GM20000 (cell line): ENCODE measurements around the gene HADHA.
"Not testable (repeated sequence)": the region's sequence is repeated elsewhere in the genome, so short reads cannot be mapped to it uniquely, and the experiment has no call there.

Experiments used
- DNase-seq: peaks from one replicate; pipeline ENCODE4 v3.0.0; 2012; ENCODE audit warnings: low spot score
- CTCF ChIP-seq: IDR thresholded peaks from 2 replicates; pipeline ENCODE4 v1.5.1; 2012; ENCODE audit warnings: mild to moderate bottlenecking, control low read depth; ENCODE audit errors: extremely low read depth, missing control alignments

The HADHA gene

DNA sequence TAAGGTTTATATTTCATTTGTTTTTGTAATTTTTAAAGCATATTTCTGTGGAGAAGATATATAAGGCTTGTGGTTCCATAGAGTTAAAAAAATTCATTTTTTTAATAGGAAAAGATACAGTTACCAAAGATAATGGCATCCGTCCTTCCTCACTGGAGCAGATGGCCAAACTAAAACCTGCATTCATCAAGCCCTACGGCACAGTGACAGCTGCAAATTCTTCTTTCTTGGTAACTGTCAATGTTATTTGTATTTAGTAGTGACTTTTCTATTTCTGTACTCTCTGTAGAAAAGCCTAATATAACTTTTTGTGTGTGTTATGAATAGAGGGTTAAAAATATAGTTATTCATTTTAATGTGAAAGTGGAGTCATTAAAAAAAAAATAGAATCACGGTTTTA lies 35.5 kb upstream of the HADHA start:
- TF ChIP-seq CTCF: no peak
- DNase-seq: no peak

DNA sequence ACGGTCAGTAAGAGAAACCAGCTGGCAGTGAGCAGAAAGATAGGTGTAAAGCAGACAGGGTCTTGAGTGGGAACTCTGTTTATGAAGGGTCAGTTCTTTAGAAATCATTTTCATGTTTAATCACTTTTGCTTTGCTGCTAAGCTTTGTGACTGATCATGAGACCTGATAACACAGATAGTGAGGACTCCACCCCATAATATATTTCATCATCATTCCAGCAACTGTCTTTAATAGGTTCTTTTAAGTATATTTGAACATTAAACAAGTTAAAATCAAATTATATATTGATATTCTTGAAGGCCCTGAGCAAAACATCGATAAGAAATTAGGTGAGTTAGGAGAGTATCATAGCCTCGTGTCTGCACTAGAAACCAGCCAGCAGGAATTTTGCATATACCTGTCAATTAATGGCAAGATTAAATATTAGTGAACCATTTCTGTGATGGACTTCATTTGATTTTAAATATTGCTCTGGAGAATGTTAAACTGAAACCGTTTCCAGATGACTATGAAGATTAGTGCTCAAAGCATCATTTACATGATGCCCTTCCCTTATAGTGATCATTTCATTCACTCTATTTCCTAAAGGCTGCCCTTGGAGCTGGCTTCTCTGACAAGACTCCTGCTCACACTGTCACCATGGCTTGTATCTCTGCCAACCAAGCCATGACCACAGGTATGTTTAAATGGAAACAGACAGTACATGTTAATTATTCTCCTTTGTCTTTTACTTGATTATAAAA lies 32.2 kb upstream of the HADHA start:
- no peak for DNase-seq
- TF ChIP-seq CTCF: no peak

DNA sequence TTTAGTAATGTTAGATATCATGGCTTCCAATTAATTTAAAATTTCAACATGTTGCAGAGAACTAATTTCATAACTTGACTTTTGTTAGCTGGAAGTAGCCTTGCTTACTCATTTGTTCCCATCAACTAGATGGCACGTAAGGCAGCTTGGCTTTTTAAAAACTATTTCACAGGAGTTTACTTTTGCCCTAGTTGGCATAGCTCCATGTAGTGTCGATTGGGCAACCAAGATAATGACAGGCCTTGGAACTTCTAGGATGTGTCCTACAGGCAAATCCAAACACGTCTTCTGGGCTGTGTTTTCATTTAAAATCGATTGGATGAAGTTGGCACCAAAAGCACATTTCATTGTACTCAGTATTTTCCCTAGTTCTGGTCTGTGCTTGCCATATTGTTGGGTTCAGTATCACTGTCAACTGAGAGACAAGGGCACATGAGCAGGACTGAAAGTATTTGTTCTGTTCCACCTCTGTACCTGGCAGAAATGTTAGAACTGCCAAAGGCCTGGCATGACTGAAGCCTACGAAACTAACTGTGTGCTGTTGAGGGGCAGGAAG lies 29.7 kb upstream of the HADHA start:
- no peak for DNase-seq
- no peak for TF ChIP-seq CTCF

DNA sequence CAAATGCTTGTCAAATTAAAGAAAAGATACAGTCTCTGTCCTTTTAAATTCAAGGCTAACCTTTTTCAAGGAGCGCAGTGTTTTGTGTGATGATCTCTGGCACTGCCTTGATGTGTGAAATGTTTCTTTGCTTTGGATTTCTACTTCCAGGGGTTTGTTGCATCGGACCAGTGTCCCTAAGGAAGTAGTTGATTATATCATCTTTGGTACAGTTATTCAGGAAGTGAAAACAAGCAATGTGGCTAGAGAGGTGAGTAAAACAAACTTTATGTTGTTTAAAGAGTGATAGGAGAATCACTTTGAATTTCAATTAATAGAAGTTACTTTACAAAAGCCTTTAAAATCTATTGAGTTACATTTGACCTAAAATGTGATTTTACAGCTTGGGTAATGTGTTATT lies 29.1 kb upstream of the HADHA start:
- no peak for DNase-seq
- no peak for TF ChIP-seq CTCF

- peak; percentile 18 for DNase-seq
- no peak for TF ChIP-seq CTCF
These were observed 25.9 kb upstream of the HADHA start for GRCh38 chr2:26270373-26270772.

DNA sequence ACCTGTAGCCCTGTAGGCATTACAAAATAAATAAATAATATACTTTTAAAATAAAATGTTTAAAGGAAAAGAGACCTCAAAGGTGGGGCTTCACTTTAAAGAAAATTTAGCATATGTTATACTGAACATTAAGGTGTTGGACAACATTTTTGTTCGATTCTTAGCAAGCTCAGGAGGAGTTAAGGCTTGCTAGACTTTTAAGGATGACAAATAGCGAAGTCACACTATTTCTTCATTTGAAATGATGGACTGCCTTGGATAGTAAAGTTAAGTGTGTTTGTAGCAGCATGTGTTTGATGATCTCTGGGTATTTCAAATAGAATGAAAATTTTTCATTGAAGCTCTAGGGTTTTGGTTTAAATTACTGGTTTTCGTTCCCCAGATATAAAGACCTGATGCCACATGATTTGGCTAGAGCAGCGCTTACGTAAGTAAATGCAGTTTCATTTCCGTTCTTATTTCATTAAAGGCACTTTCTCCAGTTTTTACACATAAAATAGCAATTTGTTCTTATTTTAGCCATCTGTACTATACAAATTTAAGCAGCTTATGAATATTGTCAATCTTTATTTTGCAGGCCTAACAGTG lies 25.2 kb upstream of the HADHA start:
- TF ChIP-seq CTCF: no peak
- peak; percentile 40 for DNase-seq

DNA sequence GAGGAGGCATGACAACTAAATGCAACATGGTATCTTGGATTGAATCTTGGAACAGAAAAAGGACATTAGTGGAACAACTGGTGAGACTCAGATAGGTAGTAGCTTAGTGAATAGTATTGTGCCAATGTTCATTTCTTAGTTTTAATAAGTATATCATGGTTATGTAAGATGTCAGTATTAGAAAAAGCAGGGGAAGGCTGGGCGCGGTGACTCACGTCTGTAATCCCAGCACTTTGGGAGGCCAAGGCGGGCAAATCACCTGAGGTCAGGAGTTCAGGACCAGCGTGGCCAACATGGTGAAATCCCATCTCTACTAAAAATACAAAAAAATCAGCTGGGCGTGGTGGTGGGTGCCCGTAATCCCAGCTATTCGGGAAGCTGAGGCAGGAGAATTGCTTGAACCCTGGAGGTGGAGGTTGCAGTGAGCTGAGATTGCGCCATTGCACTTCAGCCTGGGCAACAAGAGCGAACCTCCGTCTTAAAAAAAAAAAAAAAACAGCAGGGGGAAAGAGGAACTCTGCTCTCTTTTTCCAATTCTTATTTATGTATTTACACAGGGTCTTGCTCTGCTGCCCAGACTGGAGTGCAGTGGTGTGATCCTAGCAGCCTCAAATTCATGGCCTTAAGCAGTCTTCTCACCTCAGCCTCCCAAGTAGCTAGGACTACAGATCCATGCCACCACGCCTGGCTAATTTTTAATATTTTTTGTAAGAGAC lies 24.4 kb upstream of the HADHA start:
- not testable (repeated sequence) for DNase-seq

- no peak for DNase-seq
- TF ChIP-seq CTCF: no peak
These were observed 23.8 kb upstream of the HADHA start for GRCh38 chr2:26268213-26268612.

GRCh38 chr2:26258836-26259235 lies 14.4 kb upstream of the HADHA start:
- DNase-seq: not testable (repeated sequence)
